PC-9 (cell line): ENCODE data around the gene LIMCH1.

ENCODE experiments used
- EZH2 ChIP-seq: fragments of 200-600 bp; sonication (generic); IDR thresholded peaks from 2 replicates; pipeline ENCODE4 v1.8.0; 2017; ENCODE audit warnings: antibody characterized with exemption, low read depth
- TF ChIP-seq, protein P1 (sequence below): fragments of 200-600 bp; sonication (generic); conservative IDR thresholded peaks from 2 replicates; pipeline ENCODE4 v1.6.1; 2017; ENCODE audit warnings: mixed run types, antibody characterized with exemption, mild to moderate bottlenecking, moderate library complexity

DNA sequence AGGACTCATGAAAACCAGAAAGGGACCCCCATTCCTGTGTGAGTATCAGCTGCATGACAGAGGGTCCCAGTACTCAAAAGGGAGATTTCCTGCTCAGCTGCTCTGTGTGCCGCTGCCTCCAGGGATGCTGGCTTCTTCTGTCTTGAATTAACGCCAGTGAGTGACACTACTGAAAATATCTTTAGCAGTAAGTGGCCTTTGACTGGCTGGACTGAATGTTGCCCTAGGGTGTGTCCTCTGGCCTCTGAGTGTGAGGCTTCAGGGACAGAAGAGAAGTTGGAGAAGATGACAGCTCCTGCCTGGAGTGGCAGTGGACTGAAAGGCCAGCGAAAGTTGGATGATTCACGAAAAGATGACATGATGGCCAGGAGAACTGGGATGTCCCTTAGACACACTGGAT lies 95.4 kb downstream of the LIMCH1 start:
- TF ChIP-seq, protein P1, sequence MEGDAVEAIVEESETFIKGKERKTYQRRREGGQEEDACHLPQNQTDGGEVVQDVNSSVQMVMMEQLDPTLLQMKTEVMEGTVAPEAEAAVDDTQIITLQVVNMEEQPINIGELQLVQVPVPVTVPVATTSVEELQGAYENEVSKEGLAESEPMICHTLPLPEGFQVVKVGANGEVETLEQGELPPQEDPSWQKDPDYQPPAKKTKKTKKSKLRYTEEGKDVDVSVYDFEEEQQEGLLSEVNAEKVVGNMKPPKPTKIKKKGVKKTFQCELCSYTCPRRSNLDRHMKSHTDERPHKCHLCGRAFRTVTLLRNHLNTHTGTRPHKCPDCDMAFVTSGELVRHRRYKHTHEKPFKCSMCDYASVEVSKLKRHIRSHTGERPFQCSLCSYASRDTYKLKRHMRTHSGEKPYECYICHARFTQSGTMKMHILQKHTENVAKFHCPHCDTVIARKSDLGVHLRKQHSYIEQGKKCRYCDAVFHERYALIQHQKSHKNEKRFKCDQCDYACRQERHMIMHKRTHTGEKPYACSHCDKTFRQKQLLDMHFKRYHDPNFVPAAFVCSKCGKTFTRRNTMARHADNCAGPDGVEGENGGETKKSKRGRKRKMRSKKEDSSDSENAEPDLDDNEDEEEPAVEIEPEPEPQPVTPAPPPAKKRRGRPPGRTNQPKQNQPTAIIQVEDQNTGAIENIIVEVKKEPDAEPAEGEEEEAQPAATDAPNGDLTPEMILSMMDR = no peak
- TF ChIP-seq EZH2 = no peak
